HCT116 (cell line): Measurements from ENCODE around the gene TEX48. TPM values are rescaled to one million over a fixed set of nuclear protein-coding genes. Genes with fewer than 3 reads are reported as not detected.

ENCODE experiments used
- ATAC-seq: fragments of 200-7000 bp; cut with Tn5 transposase; 2 replicates; pipeline ENCODE4 v1.9.1; 2020; ENCODE audit warnings: mild to moderate bottlenecking, moderate library complexity
- BruUV-seq: library from RNA; stranded (reverse); fragments of 400-500 nt; replicated peaks from 2 replicates; lab custom pipeline; 2021; lab: Mats Ljungman, UMichigan
- CTCF ChIA-PET: fragments of 300-600 bp; sonication (Branson Sonifier 250); formaldehyde crosslinking; loops from one replicate; lab custom pipeline; 2021; ENCODE audit warnings: antibody characterized with exemption; lab: Charles Lee
- POLR2A ChIA-PET: fragments of 300-600, 350-600 bp; sonication (Branson Sonifier 250); formaldehyde crosslinking; loops from one replicate; lab custom pipeline; 2021; ENCODE audit warnings: antibody characterized with exemption; lab: Charles Lee
- RAD21 ChIA-PET, 2 experiments: fragments of 300-600 bp; sonication (Branson Sonifier 250); formaldehyde crosslinking; loops; one replicate each; lab custom pipeline; 2023; ENCODE audit warnings: low total read pairs in 2 of 2; ENCODE audit not compliant: uncharacterized antibody in 2 of 2, unreplicated experiment in 2 of 2, low non-redundant PET in 1 of 2; lab: Charles Lee
- DNase-seq: peaks from one replicate; pipeline ENCODE4 v3.0.0-alpha.2; 2010; ENCODE audit warnings: low read depth, low spot score
- H2AFZ ChIP-seq: fragments of 200-600 bp; shearing (Covaris generic), sonication (generic); 2 replicates; pipeline ENCODE4 v1.6.1; 2017; ENCODE audit warnings: low read depth, mixed run types, mixed read lengths, antibody characterized with exemption, low read length; ENCODE audit not compliant: poor library complexity, severe bottlenecking
- H3K27ac ChIP-seq: 2 replicates; pipeline ENCODE4 v1.5.1; 2012; ENCODE audit warnings: low read depth, low read length
- H3K27me3 ChIP-seq: fragments of 200-600 bp; sonication (generic); 2 replicates; pipeline ENCODE4 v1.6.1; 2016; ENCODE audit warnings: mixed run types, low read length, mixed read lengths; ENCODE audit not compliant: insufficient read depth
- H3K36me3 ChIP-seq, 2 experiments: fragments of 200-500 bp in 1 of 2; fragments of 200-600 bp in 1 of 2; sonication (Bioruptor generic) in 1 of 2; sonication (generic) in 1 of 2; 2 replicates each; pipeline versions ENCODE4 v1.5.1 to v1.6.1; 2014 to 2016; ENCODE audit warnings: low read length in 2 of 2, inconsistent platforms in 1 of 2, mixed read lengths in 1 of 2, mixed run types in 1 of 2; ENCODE audit not compliant: insufficient read depth in 2 of 2, control insufficient read depth in 1 of 2
- H3K4me1 ChIP-seq, 2 experiments: fragments of 200-600 bp in 1 of 2; sonication (generic) in 1 of 2; 2 replicates each; pipeline versions ENCODE4 v1.5.1 to v1.6.1; 2012 to 2017; ENCODE audit warnings: low read length in 2 of 2, inconsistent platforms in 1 of 2, mild to moderate bottlenecking in 1 of 2, mixed read lengths in 1 of 2, mixed run types in 1 of 2, moderate library complexity in 1 of 2; ENCODE audit not compliant: insufficient read depth in 2 of 2, control insufficient read depth in 1 of 2
- H3K4me2 ChIP-seq: fragments of 200-600 bp; sonication (generic); 2 replicates; pipeline ENCODE4 v1.6.1; 2017; ENCODE audit warnings: mixed run types, low read length, mixed read lengths
- H3K4me3 ChIP-seq, 2 experiments: fragments of 200-600 bp in 1 of 2; sonication (generic) in 1 of 2; replicated peaks in 1 of 2; 2 replicates each; pipeline ENCODE4 v1.5.1; 2011 to 2016; ENCODE audit warnings: low read length in 2 of 2, control low read depth in 1 of 2, low read depth in 1 of 2, mild to moderate bottlenecking in 1 of 2, mixed read lengths in 1 of 2, mixed run types in 1 of 2
- H3K79me2 ChIP-seq: fragments of 200-600 bp; sonication (generic); 2 replicates; pipeline ENCODE4 v1.6.1; 2017; ENCODE audit warnings: mild to moderate bottlenecking, mixed run types, low read length, moderate library complexity, mixed read lengths; ENCODE audit not compliant: insufficient read depth
- H3K9ac ChIP-seq: fragments of 200-600 bp; sonication (generic); 2 replicates; pipeline ENCODE4 v1.6.1; 2016; ENCODE audit warnings: low read length, mixed read lengths
- H3K9me2 ChIP-seq: fragments of 200-600 bp; sonication (generic), shearing (Covaris generic); 2 replicates; pipeline ENCODE4 v1.6.1; 2017; ENCODE audit warnings: mixed run types, mild to moderate bottlenecking, moderate library complexity; ENCODE audit not compliant: insufficient read depth
- H3K9me3 ChIP-seq, 2 experiments: fragments of 200-500 bp in 1 of 2; fragments of 200-600 bp in 1 of 2; sonication (Bioruptor generic) in 1 of 2; sonication (generic) in 1 of 2; 2 replicates each; pipeline ENCODE4 v1.6.1; 2014 to 2017; ENCODE audit warnings: low read length in 2 of 2, mixed read lengths in 2 of 2, inconsistent platforms in 1 of 2, low read depth in 1 of 2, mild to moderate bottlenecking in 1 of 2, mixed run types in 1 of 2, moderate library complexity in 1 of 2; ENCODE audit not compliant: control insufficient read depth in 1 of 2, insufficient read depth in 1 of 2
- H4K20me1 ChIP-seq: fragments of 200-600 bp; sonication (generic), shearing (Covaris generic); 2 replicates; pipeline ENCODE4 v1.6.1; 2017; ENCODE audit warnings: mixed run types, mild to moderate bottlenecking, moderate library complexity; ENCODE audit not compliant: insufficient read depth
- ATF3 ChIP-seq: IDR thresholded peaks from 2 replicates; pipeline ENCODE4 v1.6.1; 2012
- CEBPB ChIP-seq: IDR thresholded peaks from 2 replicates; pipeline ENCODE4 v1.6.1; 2012; ENCODE audit warnings: low read depth
- CTCF ChIP-seq, 3 experiments: fragments of 200-600 bp in 1 of 3; sonication (generic) in 1 of 3; IDR thresholded peaks in 2 of 3; conservative IDR thresholded peaks in 1 of 3; 2 replicates each; pipeline ENCODE4 v1.5.1; 2012 to 2017; ENCODE audit warnings: low read depth in 2 of 3, low read length in 2 of 3, antibody characterized with exemption in 1 of 3, borderline replicate concordance in 1 of 3, control low read depth in 1 of 3, mild to moderate bottlenecking in 1 of 3, mixed read lengths in 1 of 3, mixed run types in 1 of 3, moderate library complexity in 1 of 3; ENCODE audit not compliant: insufficient read depth in 1 of 3
- ELF1 ChIP-seq: IDR thresholded peaks from 2 replicates; pipeline ENCODE4 v1.6.1; 2012; ENCODE audit warnings: low read depth, borderline replicate concordance
- EZH2 ChIP-seq: fragments of 200-600 bp; sonication (generic); IDR thresholded peaks from 2 replicates; pipeline ENCODE4 v1.6.1; 2017; ENCODE audit warnings: antibody characterized with exemption, mixed run types
- EZH2phosphoT487 ChIP-seq: fragments of 200-600 bp; IDR thresholded peaks from 2 replicates; pipeline ENCODE4 v1.6.1; 2018; ENCODE audit warnings: antibody characterized with exemption, borderline replicate concordance
- FOSL1 ChIP-seq: IDR thresholded peaks from 2 replicates; pipeline ENCODE4 v1.6.1; 2012; ENCODE audit warnings: low read depth
- MAX ChIP-seq: IDR thresholded peaks from 2 replicates; pipeline ENCODE4 v1.6.1; 2012
- POLR2AphosphoS5 ChIP-seq: IDR thresholded peaks from 2 replicates; pipeline ENCODE4 v1.6.1; 2011; ENCODE audit warnings: mild to moderate bottlenecking, low read depth, low read length, moderate library complexity
- SIN3A ChIP-seq: IDR thresholded peaks from 2 replicates; pipeline ENCODE4 v1.6.1; 2012; ENCODE audit warnings: low read depth
- SP1 ChIP-seq: IDR thresholded peaks from 2 replicates; pipeline ENCODE4 v1.6.1; 2012; ENCODE audit warnings: low read depth
- TCF7L2 ChIP-seq: IDR thresholded peaks from 2 replicates; pipeline ENCODE4 v1.7.0; 2011; ENCODE audit warnings: borderline replicate concordance, inconsistent platforms; ENCODE audit not compliant: insufficient read depth, insufficient read length; ENCODE audit errors: extremely low read depth
- ZFX ChIP-seq: fragments of 450-650 bp; IDR thresholded peaks from 2 replicates; pipeline ENCODE4 v1.6.1; 2017
- intact Hi-C: fragments of 100-400 bp; cut with micrococcal nuclease; formaldehyde crosslinking; loops from 2 replicates; pipeline ENCODE4 v1.10.0; 2022
- total RNA-seq: library from RNA; stranded (reverse); gene quantifications from one replicate; pipeline ENCODE4 v1.2.1, GENCODE V29; 2021; ENCODE audit not compliant: unreplicated experiment

TEX48 gene
- total RNA-seq, 1 experiment from 2014 or later: not detected

- TF ChIP-seq CTCF (IDR thresholded peaks at IDR 0.05 in 2 of 3, conservative IDR thresholded peaks at IDR 0.05 in 1 of 3; ENCODE audit: borderline replicate concordance in 1 of 3, insufficient read depth in 1 of 3, low read depth in 2 of 3, low read length in 2 of 3) (no peak), EZH2 (no peak), EZH2phosphoT487 (no peak), MAX (no peak), ATF3 (no peak), ELF1 (no peak), TCF7L2 (no peak)
Observed at GRCh38 chr9:114682846-114683245, 854 bp upstream of the TEX48 start (continued).

GRCh38 chr9:114680259-114681001 lies 1.6 kb downstream of the TEX48 start:
- no peaks in the 10 kb centered on the region for H4K20me1 ChIP-seq
- H3K9ac ChIP-seq: no peak overlapping the region
- H2AFZ ChIP-seq: no peak overlapping the region
- ChIA-PET CTCF (interaction anchor here (0.7 to 7.8 kb wide), 11 partner anchors 10 to 336 kb away, joined by 3 to 132 read pairs (median 6); no protein-coding TSS in a partner anchor), RAD21 (interaction anchor here (0.7 to 1.8 kb wide), 2 partner anchors 226 to 230 kb away, joined by 5 to 6 read pairs; no protein-coding TSS in a partner anchor), POLR2A (no interaction called here)
- H3K4me2 ChIP-seq: no peak overlapping the region
- no peak for DNase-seq
- no peak overlapping the region for H3K27ac ChIP-seq
- no peaks in the 10 kb centered on the region for H3K79me2 ChIP-seq
- H3K9me2 ChIP-seq: no peaks in the 10 kb centered on the region
- H3K4me3 ChIP-seq: no peak overlapping the region
- no peaks in the 10 kb centered on the region for H3K36me3 ChIP-seq
- intact Hi-C loops: loop anchor here (1.0 to 5.0 kb wide), 3 partner anchors 231 to 842 kb away; no protein-coding TSS in a partner anchor
- no peaks in the 10 kb centered on the region for H3K27me3 ChIP-seq
- H3K4me1 ChIP-seq: peaks cover 13 to 23% of the 10 kb centered on the region in 2 experiments; a peak in 3 of 4 replicates
- no peak for ATAC-seq
- BruUV-seq: no TSS peak
- TF ChIP-seq POLR2AphosphoS5 (no peak), FOSL1 (no peak), SIN3A (no peak), MAX (no peak), EZH2 (no peak), ZFX (no peak), SP1 (no peak), CEBPB (no peak)
- no peaks in the 10 kb centered on the region for H3K9me3 ChIP-seq
